Endothelial cell of umbilical vein (primary cell): ENCODE measurements around the gene SUCLG2.

Experiments used
- CTCF ChIP-seq, 2 donors: IDR thresholded peaks; 1 replicate in 1 of 2; 2 replicates in 1 of 2; pipeline ENCODE4 v1.5.1; 2011; ENCODE audit warnings: low read length in 2 of 2, mild to moderate bottlenecking in 2 of 2, moderate library complexity in 2 of 2, control low read depth in 1 of 2, inconsistent platforms in 1 of 2, low read depth in 1 of 2; ENCODE audit not compliant: insufficient read depth in 1 of 2; ENCODE audit errors: extremely low read depth in 1 of 2
- POLR2A ChIP-seq: IDR thresholded peaks from 2 replicates; pipeline ENCODE4 v1.6.1; 2012; ENCODE audit warnings: low read depth, mild to moderate bottlenecking, control low read depth, low read length

- TF ChIP-seq CTCF (IDR thresholded peaks at IDR 0.05; ENCODE audit: extremely low read depth in 1 of 2, insufficient read depth in 1 of 2, low read depth in 1 of 2, low read length in 2 of 2) (no peak), POLR2A (no peak)
Observed at GRCh38 chr3:67601919-67602608, 52.3 kb downstream of the SUCLG2 start.
